ENCODE results near the gene BORCS5. TPM values are rescaled to one million over a fixed set of nuclear protein-coding genes. Genes with fewer than 3 reads are reported as not detected.

The BORCS5 gene
- total RNA-seq, 1 experiment from 2014 or later: 7.8 TPM

DNA sequence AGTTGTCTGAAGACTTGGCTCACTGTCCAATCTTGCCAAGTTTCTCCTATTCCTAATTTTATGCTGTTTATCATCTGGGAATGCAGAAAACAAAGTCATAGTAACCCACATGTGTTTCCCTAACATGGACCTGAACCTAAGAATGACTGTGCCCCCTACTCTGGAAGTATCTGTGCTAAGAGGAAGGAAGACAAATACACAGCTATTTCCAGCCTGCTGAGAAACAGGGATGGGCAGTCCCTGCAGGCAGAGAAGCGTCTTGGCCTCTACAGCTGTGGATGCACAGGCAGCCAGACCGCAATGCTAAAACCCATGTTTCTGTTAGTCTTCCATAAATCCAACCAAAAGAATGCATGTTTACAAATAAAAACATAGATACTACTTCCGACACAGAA, 149.6 kb downstream of the BORCS5 start:
- Histone ChIP-seq H3K27me3 (ENCODE audit: control insufficient read depth, insufficient read depth, low read length) (no peaks in the 10 kb centered on the region), H3K4me3 (ENCODE audit: low read depth in 2 of 2, low read length in 2 of 2) (no peak overlapping the region), H3K4me1 (ENCODE audit: control insufficient read depth, insufficient read depth, low read length) (no peaks in the 10 kb centered on the region), H3K9me3 (ENCODE audit: control insufficient read depth, insufficient read depth, low read depth, low read length) (no peaks in the 10 kb centered on the region), H3K27ac (ENCODE audit: low read length) (no peak overlapping the region), H3K36me3 (ENCODE audit: control insufficient read depth, insufficient read depth, low read length) (no peaks in the 10 kb centered on the region)
- no peak for DNase-seq (ENCODE audit: low read depth, low spot score)
- intact Hi-C loops (cut with micrococcal nuclease; ENCODE audit: unreplicated experiment) (no loop called here), in situ Hi-C loops (cut with HindIII; ENCODE audit: low pct_unique_long_range_greater_than_20kb, low sequenced_read_pairs) (no loop called here)
- POLR2A ChIA-PET: no interaction called here
- CTCF ChIA-PET: no interaction called here
- BruUV-seq (replicated peaks): no TSS peak
- ATAC-seq: no peak
- TF ChIP-seq, protein P1, sequence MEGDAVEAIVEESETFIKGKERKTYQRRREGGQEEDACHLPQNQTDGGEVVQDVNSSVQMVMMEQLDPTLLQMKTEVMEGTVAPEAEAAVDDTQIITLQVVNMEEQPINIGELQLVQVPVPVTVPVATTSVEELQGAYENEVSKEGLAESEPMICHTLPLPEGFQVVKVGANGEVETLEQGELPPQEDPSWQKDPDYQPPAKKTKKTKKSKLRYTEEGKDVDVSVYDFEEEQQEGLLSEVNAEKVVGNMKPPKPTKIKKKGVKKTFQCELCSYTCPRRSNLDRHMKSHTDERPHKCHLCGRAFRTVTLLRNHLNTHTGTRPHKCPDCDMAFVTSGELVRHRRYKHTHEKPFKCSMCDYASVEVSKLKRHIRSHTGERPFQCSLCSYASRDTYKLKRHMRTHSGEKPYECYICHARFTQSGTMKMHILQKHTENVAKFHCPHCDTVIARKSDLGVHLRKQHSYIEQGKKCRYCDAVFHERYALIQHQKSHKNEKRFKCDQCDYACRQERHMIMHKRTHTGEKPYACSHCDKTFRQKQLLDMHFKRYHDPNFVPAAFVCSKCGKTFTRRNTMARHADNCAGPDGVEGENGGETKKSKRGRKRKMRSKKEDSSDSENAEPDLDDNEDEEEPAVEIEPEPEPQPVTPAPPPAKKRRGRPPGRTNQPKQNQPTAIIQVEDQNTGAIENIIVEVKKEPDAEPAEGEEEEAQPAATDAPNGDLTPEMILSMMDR (IDR thresholded peaks at IDR 0.05): no peak
- TF ChIP-seq TCF7L2 (IDR thresholded peaks at IDR 0.05; ENCODE audit: low read depth, low read length) (no peak), SIN3A (IDR thresholded peaks at IDR 0.05; ENCODE audit: borderline replicate concordance, insufficient read depth, low read depth, low read length) (no peak), POLR2AphosphoS5 (IDR thresholded peaks at IDR 0.05; ENCODE audit: low read depth, low read length) (no peak)
- TF ChIP-seq, protein P2, sequence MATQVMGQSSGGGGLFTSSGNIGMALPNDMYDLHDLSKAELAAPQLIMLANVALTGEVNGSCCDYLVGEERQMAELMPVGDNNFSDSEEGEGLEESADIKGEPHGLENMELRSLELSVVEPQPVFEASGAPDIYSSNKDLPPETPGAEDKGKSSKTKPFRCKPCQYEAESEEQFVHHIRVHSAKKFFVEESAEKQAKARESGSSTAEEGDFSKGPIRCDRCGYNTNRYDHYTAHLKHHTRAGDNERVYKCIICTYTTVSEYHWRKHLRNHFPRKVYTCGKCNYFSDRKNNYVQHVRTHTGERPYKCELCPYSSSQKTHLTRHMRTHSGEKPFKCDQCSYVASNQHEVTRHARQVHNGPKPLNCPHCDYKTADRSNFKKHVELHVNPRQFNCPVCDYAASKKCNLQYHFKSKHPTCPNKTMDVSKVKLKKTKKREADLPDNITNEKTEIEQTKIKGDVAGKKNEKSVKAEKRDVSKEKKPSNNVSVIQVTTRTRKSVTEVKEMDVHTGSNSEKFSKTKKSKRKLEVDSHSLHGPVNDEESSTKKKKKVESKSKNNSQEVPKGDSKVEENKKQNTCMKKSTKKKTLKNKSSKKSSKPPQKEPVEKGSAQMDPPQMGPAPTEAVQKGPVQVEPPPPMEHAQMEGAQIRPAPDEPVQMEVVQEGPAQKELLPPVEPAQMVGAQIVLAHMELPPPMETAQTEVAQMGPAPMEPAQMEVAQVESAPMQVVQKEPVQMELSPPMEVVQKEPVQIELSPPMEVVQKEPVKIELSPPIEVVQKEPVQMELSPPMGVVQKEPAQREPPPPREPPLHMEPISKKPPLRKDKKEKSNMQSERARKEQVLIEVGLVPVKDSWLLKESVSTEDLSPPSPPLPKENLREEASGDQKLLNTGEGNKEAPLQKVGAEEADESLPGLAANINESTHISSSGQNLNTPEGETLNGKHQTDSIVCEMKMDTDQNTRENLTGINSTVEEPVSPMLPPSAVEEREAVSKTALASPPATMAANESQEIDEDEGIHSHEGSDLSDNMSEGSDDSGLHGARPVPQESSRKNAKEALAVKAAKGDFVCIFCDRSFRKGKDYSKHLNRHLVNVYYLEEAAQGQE (IDR thresholded peaks at IDR 0.05; ENCODE audit: insufficient read depth in 1 of 2, low read depth in 2 of 2, low read length in 1 of 2): no peak

DNA sequence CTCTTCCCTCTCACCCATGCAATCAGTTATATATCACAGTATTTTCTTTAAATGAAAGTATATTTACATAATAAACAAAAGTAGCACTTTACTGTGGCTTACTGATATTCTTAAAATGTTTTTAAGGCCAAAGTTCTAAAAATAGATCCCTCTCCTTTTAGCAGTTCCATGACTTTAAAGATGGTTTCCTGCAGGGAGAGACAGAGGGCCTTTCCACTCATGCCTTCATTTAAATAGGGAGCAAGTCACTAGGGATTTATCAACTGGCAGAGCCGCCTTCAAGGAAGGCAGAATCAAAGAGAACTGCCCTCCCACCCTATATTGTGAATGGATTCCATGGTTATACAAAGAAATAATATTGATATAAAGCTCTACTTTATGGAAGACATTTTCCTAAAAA, 150.2 kb downstream of the BORCS5 start:
- Histone ChIP-seq H3K27ac (ENCODE audit: low read length) (no peak overlapping the region), H3K4me1 (ENCODE audit: control insufficient read depth, insufficient read depth, low read length) (no peaks in the 10 kb centered on the region), H3K36me3 (ENCODE audit: control insufficient read depth, insufficient read depth, low read length) (no peaks in the 10 kb centered on the region), H3K27me3 (ENCODE audit: control insufficient read depth, insufficient read depth, low read length) (no peaks in the 10 kb centered on the region), H3K9me3 (ENCODE audit: control insufficient read depth, insufficient read depth, low read depth, low read length) (no peaks in the 10 kb centered on the region), H3K4me3 (ENCODE audit: low read depth in 2 of 2, low read length in 2 of 2) (no peak overlapping the region)
- in situ Hi-C loops (cut with HindIII; ENCODE audit: low pct_unique_long_range_greater_than_20kb, low sequenced_read_pairs) (no loop called here), intact Hi-C loops (cut with micrococcal nuclease; ENCODE audit: unreplicated experiment) (loop anchor here (1.0 kb wide), 1 partner anchor 21 kb away; no protein-coding TSS in a partner anchor)
- CTCF ChIA-PET: no interaction called here
- BruUV-seq (replicated peaks): no TSS peak
- TF ChIP-seq, protein P2 (IDR thresholded peaks at IDR 0.05; ENCODE audit: insufficient read depth in 1 of 2, low read depth in 2 of 2, low read length in 1 of 2): no peak
- TF ChIP-seq, protein P1 (IDR thresholded peaks at IDR 0.05): no peak
- TF ChIP-seq SIN3A (IDR thresholded peaks at IDR 0.05; ENCODE audit: borderline replicate concordance, insufficient read depth, low read depth, low read length) (no peak), POLR2AphosphoS5 (IDR thresholded peaks at IDR 0.05; ENCODE audit: low read depth, low read length) (no peak), TCF7L2 (IDR thresholded peaks at IDR 0.05; ENCODE audit: low read depth, low read length) (no peak)
- DNase-seq (ENCODE audit: low read depth, low spot score) (no peak), ATAC-seq (no peak)
- POLR2A ChIA-PET: no interaction called here

Measured in Panc1 (cell line).